Spleen (tissue), 11 donors: ENCODE data around the gene ZNF678. TPM values are rescaled to one million over a fixed set of nuclear protein-coding genes. Genes with fewer than 3 reads are reported as not detected.
"Not testable (repeated sequence)": the region's sequence is repeated elsewhere in the genome, so short reads cannot be mapped to it uniquely, and the experiment has no call there.

Experiments used
- DNase-seq: peaks from one replicate; pipeline ENCODE4 v3.0.0-alpha.2; 2020
- H3K27ac ChIP-seq, 8 donors: fragments of 200-600 bp; sonication (generic) in 7 of 8; 1 replicate in 4 of 8; 2 replicates in 4 of 8; pipeline versions ENCODE4 v1.5.0 to v1.8.0; 2016 to 2021; ENCODE audit warnings: inconsistent platforms in 4 of 8, mild to moderate bottlenecking in 4 of 8, moderate library complexity in 1 of 8
- H3K27me3 ChIP-seq, 7 donors: fragments of 200-600 bp; sonication (generic) in 6 of 7; replicated peaks in 1 of 7; 1 replicate in 4 of 7; 2 replicates in 3 of 7; pipeline versions ENCODE4 v1.5.0 to v1.8.0; 2016 to 2021; ENCODE audit warnings: inconsistent platforms in 3 of 7, mild to moderate bottlenecking in 1 of 7
- H3K36me3 ChIP-seq, 6 donors: fragments of 200-600 bp; sonication (generic) in 5 of 6; 1 replicate in 4 of 6; 2 replicates in 2 of 6; pipeline versions ENCODE4 v1.5.0 to v1.8.0; 2016 to 2021; ENCODE audit warnings: inconsistent platforms in 2 of 6
- H3K4me1 ChIP-seq, 6 donors: fragments of 200-600 bp; sonication (generic) in 5 of 6; 1 replicate in 3 of 6; 2 replicates in 3 of 6; pipeline versions ENCODE4 v1.5.0 to v1.8.0; 2016 to 2021; ENCODE audit warnings: inconsistent platforms in 3 of 6
- H3K4me3 ChIP-seq, 8 donors: fragments of 200-600 bp; sonication (generic) in 7 of 8; 1 replicate in 4 of 8; 2 replicates in 4 of 8; pipeline versions ENCODE4 v1.5.0 to v1.8.0; 2016 to 2021; ENCODE audit warnings: inconsistent platforms in 4 of 8, mild to moderate bottlenecking in 4 of 8, moderate library complexity in 2 of 8
- H3K9me3 ChIP-seq, 8 donors: fragments of 200-600 bp; sonication (generic) in 7 of 8; 1 replicate in 4 of 8; 2 replicates in 4 of 8; pipeline versions ENCODE4 v1.5.0 to v1.8.0; 2016 to 2021; ENCODE audit warnings: inconsistent platforms in 4 of 8
- CTCF ChIP-seq, 11 experiments: fragments of 200-600 bp in 7 of 11; fragments of 450-650 bp in 4 of 11; sonication (generic) in 4 of 11; IDR thresholded peaks in 8 of 11; conservative IDR thresholded peaks in 3 of 11; 1 replicate in 7 of 11; 2 replicates in 4 of 11; pipeline versions ENCODE4 v1.4.0 to v1.8.0; 2016 to 2021; ENCODE audit warnings: antibody characterized with exemption in 11 of 11, inconsistent platforms in 4 of 11, mild to moderate bottlenecking in 1 of 11
- POLR2A ChIP-seq, 3 donors: fragments of 450-650 bp; IDR thresholded peaks; one replicate each; pipeline ENCODE4 v1.5.1; 2017; ENCODE audit warnings: antibody characterized with exemption in 3 of 3, mild to moderate bottlenecking in 1 of 3
- POLR2AphosphoS5 ChIP-seq, 3 donors: sonication (generic); formaldehyde crosslinking; IDR thresholded peaks; one replicate each; pipeline ENCODE4 v1.5.1; 2017; ENCODE audit warnings: antibody characterized with exemption in 3 of 3
- WGBS, 5 donors: extraction: QIAGEN DNeasy Blood & Tissue Kit in 3 of 5; methylation state at CpG; one replicate each; pipeline versions ENCODE4 v1.1.5 to v1.1.7; 2013 to 2018; 5-methylcytosine and 5-hydroxymethylcytosine counted together
- intact Hi-C: fragments of 100-400 bp; cut with DNase I; formaldehyde crosslinking; loops from one replicate; pipeline ENCODE4 v1.15.0; 2023; ENCODE audit warnings: low total_unique reads
- polyA plus RNA-seq, 3 donors: library from polyadenylated mRNA; stranded (reverse); fragments of 200-250 nt; gene quantifications; one replicate each; pipeline ENCODE4 v1.2.1, GENCODE V29; 2013
- total RNA-seq, 7 donors: library from RNA; depleted of rRNA in 3 of 7; stranded (reverse); fragments of >200 nt in 3 of 7; fragmentation: NEBNext Ultra II Directional in 4 of 7; extraction: Animal tissue kit (Norgen Biotek cat#: 25700) in 4 of 7; gene quantifications; one replicate each; pipeline versions ENCODE4 v1.1.0 to v1.2.1, GENCODE V29; 2016 to 2021
- donor health status: healthy with polysubstance abuse.
- donor health status: DM: no; HTN: no; CAD: no; lungs with moderate emphysema.
- donor health status: DM: no; HTN: no; CAD: no.
- donor health status: Bipolar disorder and iron deficiency.
- donor health status: healthy.
- donor health status: DM: no; HTN: no; CAD: no.
- donor health status: DM: yes; HTN: yes; CAD: no.

Gene ZNF678
- total and polyA plus RNA-seq, 10 donors = 1.5 to 24.5 (median 11.9) TPM

GRCh38 chr1:227685807-227686206 lies 122.5 kb downstream of the ZNF678 start:
- TF ChIP-seq CTCF (IDR thresholded peaks at IDR 0.05 in 8 of 11, conservative IDR thresholded peaks at IDR 0.05 in 3 of 11) (no peak), POLR2A (IDR thresholded peaks at IDR 0.05) (no peak), POLR2AphosphoS5 (IDR thresholded peaks at IDR 0.05) (no peak)
- WGBS, 5 donors = 78 to 85% (median 79%) methylated on average over 8 of the region's 8 CpGs
- peaks cover 0 to 100% (median 99%) of the 10 kb centered on the region in 8 donors for H3K9me3 ChIP-seq

GRCh38 chr1:227697321-227697864 lies 134.0 kb downstream of the ZNF678 start:
- no peak overlapping the region for H3K4me3 ChIP-seq
- intact Hi-C loops = no loop called here
- peaks cover 0 to 68% (median 23%) of the 10 kb centered on the region in 8 donors for H3K9me3 ChIP-seq
- WGBS, 5 donors = 88 to 93% (median 90%) methylated on average over 3 of the region's 3 CpGs
- H3K4me1 ChIP-seq = no peaks in the 10 kb centered on the region
- no peaks in the 10 kb centered on the region for H3K27me3 ChIP-seq
- H3K27ac ChIP-seq = no peak overlapping the region
- H3K36me3 ChIP-seq = no peaks in the 10 kb centered on the region
- TF ChIP-seq POLR2AphosphoS5 (IDR thresholded peaks at IDR 0.05) (no peak), CTCF (IDR thresholded peaks at IDR 0.05 in 8 of 11, conservative IDR thresholded peaks at IDR 0.05 in 3 of 11) (no peak)
- DNase-seq = no peak

More at GRCh38 chr1:227685807-227686206, 122.5 kb downstream of the ZNF678 start:
- H3K4me3 ChIP-seq = no peak overlapping the region
- H3K36me3 ChIP-seq = no peaks in the 10 kb centered on the region
- no peaks in the 10 kb centered on the region for H3K4me1 ChIP-seq
- H3K27me3 ChIP-seq = no peaks in the 10 kb centered on the region
- DNase-seq = no peak
- intact Hi-C loops = no loop called here
- H3K27ac ChIP-seq = no peak overlapping the region

GRCh38 chr1:227701631-227702030 lies 138.3 kb downstream of the ZNF678 start:
- H3K4me3 ChIP-seq, H3K36me3 ChIP-seq, DNase-seq, intact Hi-C loops, H3K27ac ChIP-seq, H3K27me3 ChIP-seq, H3K4me1 ChIP-seq: not testable (repeated sequence)
- peaks cover 0 to 64% (median 25%) of the 10 kb centered on the region in 8 donors for H3K9me3 ChIP-seq
- 63 to 89% (median 76%) methylated on average over 1 of the region's 1 CpG for WGBS, 5 donors

- peaks cover 0 to 63% (median 34%) of the 10 kb centered on the region in 8 donors for H3K9me3 ChIP-seq
- WGBS, 5 donors = 32 to 57% (median 47%) methylated on average over 1 of the region's 1 CpG
These were observed 144.5 kb downstream of the ZNF678 start for GRCh38 chr1:227707846-227708245.

More at GRCh38 chr1:227707846-227708245, 144.5 kb downstream of the ZNF678 start:
- DNase-seq = no peak
- Histone ChIP-seq H3K27me3 (no peaks in the 10 kb centered on the region), H3K36me3 (no peaks in the 10 kb centered on the region), H3K4me1 (no peaks in the 10 kb centered on the region), H3K4me3 (no peak overlapping the region), H3K27ac (no peak overlapping the region)
- intact Hi-C loops = no loop called here
- no peak for TF ChIP-seq POLR2A (IDR thresholded peaks at IDR 0.05)
- no peak for TF ChIP-seq POLR2AphosphoS5 (IDR thresholded peaks at IDR 0.05)
- no peak for TF ChIP-seq CTCF (IDR thresholded peaks at IDR 0.05 in 8 of 11, conservative IDR thresholded peaks at IDR 0.05 in 3 of 11)
